ENCODE measurements around the gene RPS2. TPM values are rescaled to one million over a fixed set of nuclear protein-coding genes. Genes with fewer than 3 reads are reported as not detected.

RPS2 gene
- total RNA-seq, 1 donor from 2014 or later = 2,309 TPM

GRCh38 chr16:1915732-1916639, 48.6 kb downstream of the RPS2 start:
- peaks cover 10% of the 10 kb centered on the region for H3K4me1 Mint-ChIP-seq (ENCODE audit: low read depth)
- H3K27me3 Mint-ChIP-seq = peaks cover 46% of the 10 kb centered on the region
- no peak overlapping the region for H3K4me3 Mint-ChIP-seq (ENCODE audit: low read depth)
- H3K27ac Mint-ChIP-seq = no peak overlapping the region
- no peaks in the 10 kb centered on the region for H3K9me3 Mint-ChIP-seq (ENCODE audit: low read depth)
- no peaks in the 10 kb centered on the region for H3K36me3 Mint-ChIP-seq (ENCODE audit: insufficient read depth)
- no peak for TF ChIP-seq CTCF (IDR thresholded peaks at IDR 0.05; ENCODE audit: unreplicated experiment)
- no peak for DNase-seq (ENCODE audit: low spot score, unreplicated experiment)

GRCh38 chr16:1914988-1915387, 49.6 kb downstream of the RPS2 start:
- no peak for DNase-seq (ENCODE audit: low spot score, unreplicated experiment)
- Mint-ChIP-seq H3K36me3 (ENCODE audit: insufficient read depth) (no peaks in the 10 kb centered on the region), H3K27me3 (peaks cover 36% of the 10 kb centered on the region), H3K4me1 (ENCODE audit: low read depth) (peaks cover 10% of the 10 kb centered on the region), H3K4me3 (ENCODE audit: low read depth) (no peak overlapping the region), H3K27ac (no peak overlapping the region), H3K9me3 (ENCODE audit: low read depth) (no peaks in the 10 kb centered on the region)
- TF ChIP-seq CTCF (IDR thresholded peaks at IDR 0.05; ENCODE audit: unreplicated experiment) = no peak

- no peak overlapping the region for H3K4me3 Mint-ChIP-seq (ENCODE audit: low read depth)
- no peaks in the 10 kb centered on the region for H3K36me3 Mint-ChIP-seq (ENCODE audit: insufficient read depth)
- TF ChIP-seq CTCF (IDR thresholded peaks at IDR 0.05; ENCODE audit: unreplicated experiment) = no peak
- no peak overlapping the region for H3K27ac Mint-ChIP-seq
- DNase-seq (ENCODE audit: low spot score, unreplicated experiment) = no peak
- peaks cover 11% of the 10 kb centered on the region for H3K4me1 Mint-ChIP-seq (ENCODE audit: low read depth)
- H3K27me3 Mint-ChIP-seq = peaks cover 33% of the 10 kb centered on the region
- no peaks in the 10 kb centered on the region for H3K9me3 Mint-ChIP-seq (ENCODE audit: low read depth)
Measured at GRCh38 chr16:1914084-1914608, 50.5 kb downstream of the RPS2 start.

DNA sequence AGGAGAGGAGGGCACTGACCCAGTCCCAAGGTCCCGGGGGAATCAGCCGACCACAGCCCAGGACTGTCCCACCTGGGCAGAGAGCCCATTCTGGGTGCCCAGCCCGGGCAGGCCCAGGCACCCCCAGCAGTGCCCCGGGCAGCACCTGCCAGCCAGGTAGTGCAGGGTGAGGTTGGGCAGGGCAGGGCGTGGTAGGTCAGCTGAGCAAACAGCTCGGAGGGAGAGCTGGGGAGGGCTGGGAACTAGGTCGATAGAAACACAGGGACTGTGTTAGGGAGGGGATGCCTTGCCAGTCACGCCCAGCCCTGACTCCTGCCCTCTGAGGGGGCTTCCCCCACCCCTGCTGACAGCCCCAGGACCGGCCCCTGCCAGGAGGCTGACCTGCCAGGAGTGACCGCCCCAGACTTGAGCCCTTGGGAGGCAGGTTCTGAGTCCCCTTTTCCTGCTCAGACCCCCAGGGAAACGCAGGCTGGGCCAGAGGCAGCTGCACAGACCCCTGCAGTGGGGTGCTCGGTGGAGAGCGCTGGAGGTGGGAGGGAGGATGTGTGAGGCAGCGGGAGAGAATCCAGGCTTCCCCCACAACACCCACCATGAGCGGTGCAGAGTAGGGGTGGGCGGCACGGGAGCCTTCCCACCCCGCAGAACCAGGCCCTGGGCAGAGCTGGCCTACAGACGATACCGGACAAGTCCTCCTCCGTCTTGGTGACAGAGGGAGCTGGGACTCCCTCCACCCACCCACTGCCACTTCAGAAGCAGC, 51.1 kb downstream of the RPS2 start:
- no peak for DNase-seq (ENCODE audit: low spot score, unreplicated experiment)
- Mint-ChIP-seq H3K4me1 (ENCODE audit: low read depth) (peaks cover 13% of the 10 kb centered on the region), H3K9me3 (ENCODE audit: low read depth) (no peaks in the 10 kb centered on the region), H3K27ac (no peak overlapping the region), H3K27me3 (peaks cover 32% of the 10 kb centered on the region), H3K4me3 (ENCODE audit: low read depth) (no peak overlapping the region), H3K36me3 (ENCODE audit: insufficient read depth) (no peaks in the 10 kb centered on the region)
- TF ChIP-seq CTCF (IDR thresholded peaks at IDR 0.05; ENCODE audit: unreplicated experiment) = no peak

DNA sequence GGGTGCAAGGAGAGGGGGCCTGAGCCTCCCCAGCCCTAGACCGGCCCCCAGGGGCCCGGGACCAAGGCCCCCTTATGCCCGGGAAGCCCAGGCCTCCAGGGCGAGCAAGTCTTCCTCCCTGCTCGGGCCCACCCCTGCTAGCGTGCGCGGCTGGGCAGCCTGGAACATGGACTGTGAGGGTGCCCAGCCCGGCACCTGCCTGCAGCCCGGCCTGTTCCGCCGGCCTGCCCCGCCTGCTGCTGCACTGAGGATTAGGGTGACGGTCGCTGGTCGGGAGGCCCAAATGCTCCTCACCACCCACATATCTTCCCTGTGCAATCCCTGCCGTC, 52.4 kb downstream of the RPS2 start:
- no peak overlapping the region for H3K27ac Mint-ChIP-seq
- no peaks in the 10 kb centered on the region for H3K36me3 Mint-ChIP-seq (ENCODE audit: insufficient read depth)

More for the DNA sequence above, 52.4 kb downstream of the RPS2 start:
- DNase-seq (ENCODE audit: low spot score, unreplicated experiment) = no peak
- Mint-ChIP-seq H3K9me3 (ENCODE audit: low read depth) (no peaks in the 10 kb centered on the region), H3K4me3 (ENCODE audit: low read depth) (no peak overlapping the region), H3K4me1 (ENCODE audit: low read depth) (peaks cover 13% of the 10 kb centered on the region), H3K27me3 (peaks cover 31% of the 10 kb centered on the region)
- no peak for TF ChIP-seq CTCF (IDR thresholded peaks at IDR 0.05; ENCODE audit: unreplicated experiment)

Measured in progenitor cell of endocrine pancreas (in vitro differentiated cells).